WTC11 (cell line): ENCODE data around the gene ANKRD39. TPM values are rescaled to one million over a fixed set of nuclear protein-coding genes. Genes with fewer than 3 reads are reported as not detected.

ENCODE experiments used
- ATAC-seq: fragments of 200-7000 bp; cut with Tn5 transposase; 2 replicates; pipeline ENCODE4 v1.10.0; 2021; ENCODE audit warnings: mild to moderate bottlenecking, moderate library complexity
- CTCF ChIA-PET: fragments of 300-600 bp; sonication (Branson Sonifier 250); formaldehyde crosslinking; loops from one replicate; lab custom pipeline; 2021; ENCODE audit warnings: antibody characterized with exemption; lab: Charles Lee
- POLR2A ChIA-PET: fragments of 350-600 bp; sonication (Branson Sonifier 250); formaldehyde crosslinking; loops from one replicate; lab custom pipeline; 2021; ENCODE audit warnings: antibody characterized with exemption; lab: Charles Lee
- DNase-seq: peaks from one replicate; pipeline ENCODE4 v3.0.0; 2021; ENCODE audit warnings: low spot score
- H3K27ac Mint-ChIP-seq: 2 replicates; pipeline ENCODE4 v1.8.0; 2021; ENCODE audit warnings: mixed read lengths
- H3K27me3 Mint-ChIP-seq: 2 replicates; pipeline ENCODE4 v1.8.0; 2021; ENCODE audit warnings: low read depth, mild to moderate bottlenecking, moderate library complexity, mixed read lengths
- H3K36me3 Mint-ChIP-seq: 2 replicates; pipeline ENCODE4 v1.8.0; 2021; ENCODE audit warnings: mixed read lengths
- H3K4me1 Mint-ChIP-seq: 2 replicates; pipeline ENCODE4 v1.8.0; 2022; ENCODE audit warnings: mixed read lengths
- H3K4me3 Mint-ChIP-seq: 2 replicates; pipeline ENCODE4 v1.8.0; 2021; ENCODE audit warnings: mild to moderate bottlenecking, moderate library complexity, mixed read lengths
- H3K9me3 Mint-ChIP-seq: 2 replicates; pipeline ENCODE4 v1.8.0; 2021; ENCODE audit warnings: mixed read lengths
- CBFB ChIP-seq: sonication (generic); formaldehyde crosslinking; IDR thresholded peaks from 2 replicates; pipeline ENCODE4 v1.8.1; 2022; ENCODE audit warnings: mild to moderate bottlenecking, low read depth, missing genetic modification reagents
- CREM ChIP-seq: sonication (generic); formaldehyde crosslinking; IDR thresholded peaks from 2 replicates; pipeline ENCODE4 v1.8.1; 2022; ENCODE audit warnings: mild to moderate bottlenecking, missing genetic modification reagents, moderate library complexity
- E2F5 ChIP-seq: sonication (generic); formaldehyde crosslinking; IDR thresholded peaks from 2 replicates; pipeline ENCODE4 v1.8.1; 2022; ENCODE audit warnings: mild to moderate bottlenecking, moderate library complexity, missing genetic modification reagents
- ESRRA ChIP-seq: sonication (generic); formaldehyde crosslinking; IDR thresholded peaks from 2 replicates; pipeline ENCODE4 v1.8.1; 2022; ENCODE audit warnings: mild to moderate bottlenecking, missing genetic modification reagents, borderline replicate concordance
- FOXK1 ChIP-seq: sonication (generic); formaldehyde crosslinking; IDR thresholded peaks from 2 replicates; pipeline ENCODE4 v1.8.0; 2022; ENCODE audit warnings: mild to moderate bottlenecking, moderate library complexity, missing genetic modification reagents
- IRF2 ChIP-seq: sonication (generic); formaldehyde crosslinking; IDR thresholded peaks from 2 replicates; pipeline ENCODE4 v1.8.0; 2022; ENCODE audit warnings: low read depth, missing genetic modification reagents, borderline replicate concordance
- KAT7 ChIP-seq: sonication (generic); formaldehyde crosslinking; IDR thresholded peaks from 2 replicates; pipeline ENCODE4 v1.8.1; 2023; ENCODE audit warnings: missing genetic modification reagents, mild to moderate bottlenecking, borderline replicate concordance
- MLX ChIP-seq: sonication (generic); formaldehyde crosslinking; IDR thresholded peaks from 2 replicates; pipeline ENCODE4 v1.8.1; 2023; ENCODE audit warnings: mild to moderate bottlenecking, missing genetic modification reagents, moderate library complexity
- MYBL2 ChIP-seq: sonication (generic); formaldehyde crosslinking; IDR thresholded peaks from 2 replicates; pipeline ENCODE4 v1.8.1; 2023; ENCODE audit warnings: mild to moderate bottlenecking, moderate library complexity, missing genetic modification reagents
- RELA ChIP-seq: sonication (generic); formaldehyde crosslinking; IDR thresholded peaks from 2 replicates; pipeline ENCODE4 v1.8.1; 2022; ENCODE audit warnings: missing genetic modification reagents, mild to moderate bottlenecking, borderline replicate concordance
- TCF7 ChIP-seq: sonication (generic); formaldehyde crosslinking; IDR thresholded peaks from 2 replicates; pipeline ENCODE4 v1.8.0; 2022; ENCODE audit warnings: mild to moderate bottlenecking, low read depth, missing genetic modification reagents, moderate library complexity
- TP53 ChIP-seq: sonication (generic); formaldehyde crosslinking; IDR thresholded peaks from 2 replicates; pipeline ENCODE4 v1.8.1; 2023; ENCODE audit warnings: mild to moderate bottlenecking, missing genetic modification reagents
- ZNF396 ChIP-seq: fragments of 250-450 bp; sonication (Bioruptor Pico); IDR thresholded peaks from 2 replicates; pipeline ENCODE4 v1.8.0; 2021; ENCODE audit warnings: mild to moderate bottlenecking, moderate library complexity, borderline replicate concordance
- ZNF425 ChIP-seq: fragments of 250-450 bp; sonication (Bioruptor Pico); conservative IDR thresholded peaks from 2 replicates; pipeline ENCODE4 v1.9.0; 2021; ENCODE audit warnings: mild to moderate bottlenecking
- ZNF671 ChIP-seq: fragments of 250-450 bp; sonication (Bioruptor Pico); IDR thresholded peaks from 2 replicates; pipeline ENCODE4 v1.8.0; 2021; ENCODE audit warnings: mild to moderate bottlenecking
- ZSCAN18 ChIP-seq: fragments of 250-450 bp; sonication (Bioruptor Pico); IDR thresholded peaks from 2 replicates; pipeline ENCODE4 v2.1.2; 2022; ENCODE audit warnings: mild to moderate bottlenecking, moderate library complexity
- total RNA-seq: library from RNA; stranded (reverse); gene quantifications from 3 replicates; pipeline ENCODE4 v1.2.3, GENCODE V29; 2021

Gene ANKRD39
- total RNA-seq, 1 experiment from 2014 or later: 17.9 TPM

GRCh38 chr2:96839293-96839874, 18.4 kb downstream of the ANKRD39 start:
- Mint-ChIP-seq H3K4me1 (peaks cover 11% of the 10 kb centered on the region), H3K36me3 (peaks cover 18% of the 10 kb centered on the region), H3K9me3 (no peaks in the 10 kb centered on the region), H3K27me3 (no peaks in the 10 kb centered on the region), H3K27ac (no peak overlapping the region), H3K4me3 (no peak overlapping the region)
- no peak for DNase-seq
- peak; percentile 51 for ATAC-seq
- POLR2A ChIA-PET: interaction anchor here (1.2 kb wide), 1 partner anchor 19 kb away, joined by 5 read pairs; the partner anchor contains the start of gene ANKRD39
- CTCF ChIA-PET: interaction anchor here (1.0 to 2.9 kb wide), 6 partner anchors 17 to 289 kb away, joined by 3 to 8 read pairs (median 4); partner anchors contain the start of genes ANKRD36, ANKRD39 and LMAN2L
- TF ChIP-seq RELA (CRISPR knock-in tag) (peak; percentile 35; the same call in 1 of the 2 replicates), ZNF671 (CRISPR knock-in tag) (no peak)

- peaks cover 12% of the 10 kb centered on the region for H3K4me1 Mint-ChIP-seq
These were observed 19.2 kb downstream of the ANKRD39 start for GRCh38 chr2:96838345-96839292.

More at GRCh38 chr2:96838345-96839292, 19.2 kb downstream of the ANKRD39 start:
- POLR2A ChIA-PET: interaction anchor here (1.1 kb wide), 1 partner anchor 9 kb away, joined by 4 read pairs; no protein-coding TSS in a partner anchor
- H3K4me3 Mint-ChIP-seq: no peak overlapping the region
- H3K9me3 Mint-ChIP-seq: no peaks in the 10 kb centered on the region
- peak overlapping the region; percentile 68; the same call in 1 of the 2 replicates for H3K27ac Mint-ChIP-seq
- H3K36me3 Mint-ChIP-seq: peaks cover 19% of the 10 kb centered on the region
- CTCF ChIA-PET: interaction anchor here (1.0 to 2.9 kb wide), 6 partner anchors 19 to 289 kb away, joined by 3 to 8 read pairs (median 4); partner anchors contain the start of genes ANKRD36, ANKRD39, CNNM3 and LMAN2L
- no peaks in the 10 kb centered on the region for H3K27me3 Mint-ChIP-seq
- no peak for ATAC-seq
- TF ChIP-seq TP53 (CRISPR knock-in tag) (no peak), ESRRA (no peak), CBFB (no peak), IRF2 (no peak), CREM (CRISPR knock-in tag) (no peak), ZNF396 (CRISPR knock-in tag) (no peak), ZSCAN18 (CRISPR knock-in tag) (no peak), E2F5 (CRISPR knock-in tag) (no peak), MLX (CRISPR knock-in tag) (no peak), ZNF425 (CRISPR knock-in tag) (no peak), MYBL2 (CRISPR knock-in tag) (no peak), TCF7 (CRISPR knock-in tag) (no peak), KAT7 (no peak), FOXK1 (CRISPR knock-in tag) (no peak)
- TF ChIP-seq, all 79 proteins: peak for 0
- no peak for DNase-seq
